Measurements from ENCODE around the gene ZDHHC7.

The ZDHHC7 gene

DNA sequence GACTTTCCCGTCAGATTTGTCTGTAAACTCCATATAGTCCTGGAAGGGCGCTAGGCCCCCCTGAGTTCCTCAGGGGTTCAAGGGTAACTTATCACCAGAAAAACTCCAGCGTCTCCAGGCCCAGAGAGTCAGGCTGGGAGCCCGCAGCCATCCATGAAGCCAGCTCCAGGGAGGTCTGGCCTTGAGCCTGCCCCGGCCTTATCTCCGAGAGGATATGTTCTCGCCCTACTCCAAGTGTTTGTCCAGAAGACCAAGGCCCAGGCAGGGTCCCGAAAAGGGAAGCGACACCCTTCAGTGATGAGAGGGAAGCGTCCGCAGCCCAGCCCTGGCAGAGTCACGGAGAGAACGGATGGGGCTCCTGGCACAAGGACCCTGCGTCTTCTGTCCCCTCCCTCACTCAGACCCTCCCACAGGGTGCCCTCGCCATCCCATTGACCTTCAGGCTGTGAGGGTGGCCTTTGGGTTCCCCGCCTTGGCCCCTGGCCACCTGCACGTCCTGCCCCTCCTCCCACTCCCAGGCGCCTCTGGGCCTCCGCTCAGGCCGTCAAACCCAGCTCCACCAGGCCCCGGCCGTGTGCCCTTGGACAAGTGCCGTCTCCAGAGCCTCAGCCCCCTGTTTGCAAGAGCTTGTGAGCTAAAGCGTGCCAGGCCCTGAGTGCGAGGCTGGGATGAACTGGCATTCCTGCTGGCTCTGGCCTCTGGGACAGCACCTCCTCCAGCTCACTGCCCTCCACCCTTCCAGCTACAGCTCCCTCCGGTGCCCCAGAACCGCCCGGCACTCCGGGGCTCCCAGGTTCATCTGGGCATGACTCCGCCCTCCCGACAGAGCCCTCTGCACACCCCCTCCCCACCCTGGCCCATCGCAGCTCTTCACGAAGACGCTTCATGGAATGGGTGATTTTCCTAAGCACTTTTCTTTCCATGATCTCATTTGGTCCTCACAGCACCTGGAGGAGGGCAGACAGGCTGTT, 83.4 kb downstream of the ZDHHC7 start:
- Histone ChIP-seq H3K23ac (ENCODE audit: low read length) (no peak overlapping the region), H2BK120ac (ENCODE audit: insufficient read depth, low read length, poor library complexity) (peak overlapping the region; percentile 2), H3K18ac (ENCODE audit: low read length) (no peak overlapping the region), H4K91ac (ENCODE audit: low read depth, low read length) (peak overlapping the region; percentile 36), H3K36me3 (ENCODE audit: control insufficient read depth in 1 of 2, insufficient read depth in 2 of 2, low read length in 2 of 2) (no peaks in the 10 kb centered on the region), H3K4me1 (ENCODE audit: control insufficient read depth in 1 of 2, insufficient read depth in 2 of 2, low read length in 2 of 2) (peaks cover 17 to 23% of the 10 kb centered on the region in 2 experiments), H3K27me3 (ENCODE audit: insufficient read depth, low read length) (no peaks in the 10 kb centered on the region), H4K8ac (ENCODE audit: low read depth, low read length) (peak overlapping the region; percentile 39), H3K79me2 (ENCODE audit: control insufficient read depth, insufficient read depth, low read length, poor library complexity) (no peaks in the 10 kb centered on the region), H2AK5ac (ENCODE audit: low read length) (peak overlapping the region; percentile 46), H4K12ac (ENCODE audit: low read depth, low read length) (no peak overlapping the region), H3K9me3 (ENCODE audit: insufficient read depth, low read depth, low read length) (no peaks in the 10 kb centered on the region), H2AFZ (ENCODE audit: insufficient read depth, low read length, poor library complexity) (no peak overlapping the region), H3K27ac (ENCODE audit: low read depth, low read length) (no peak overlapping the region), H3K4ac (ENCODE audit: low read depth, low read length) (no peak overlapping the region), H3K4me3 (ENCODE audit: low read depth, low read length) (no peak overlapping the region), H3K4me2 (ENCODE audit: low read length) (no peak overlapping the region), H3K79me1 (ENCODE audit: low read length) (peaks cover 22% of the 10 kb centered on the region), H2BK12ac (ENCODE audit: low read length) (peak overlapping the region; percentile 16), H3K9ac (ENCODE audit: low read length) (no peak overlapping the region), H2BK5ac (ENCODE audit: low read depth, low read length, poor library complexity) (no peak overlapping the region), H3K14ac (ENCODE audit: low read length) (peak overlapping the region; percentile 12)
- WGBS (ENCODE audit: extremely low coverage, insufficient coverage, insufficient read length), result no CpG with 5 or more reads among the region's 34 CpGs
- DNase-seq, result no peak

DNA sequence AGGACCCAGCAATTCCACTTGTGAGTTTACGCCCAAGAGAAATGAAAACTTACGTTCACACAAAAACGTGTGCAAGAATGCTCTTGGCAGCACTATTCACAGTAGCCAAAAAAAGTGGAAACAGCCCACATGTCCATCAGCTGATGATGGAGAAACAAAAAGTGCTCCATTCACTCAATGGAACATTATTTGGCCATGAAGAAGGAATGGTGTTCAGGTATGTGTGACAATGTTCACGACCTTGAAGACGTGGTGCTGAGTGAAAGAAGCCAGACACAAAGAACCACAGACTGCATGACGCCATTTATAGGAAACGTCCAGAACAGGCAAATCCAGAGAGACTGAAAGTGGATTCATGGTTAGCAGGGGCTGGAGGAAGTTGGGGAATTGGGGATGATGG, 84.9 kb downstream of the ZDHHC7 start:
- Histone ChIP-seq H3K79me2 (ENCODE audit: control insufficient read depth, insufficient read depth, low read length, poor library complexity) (no peaks in the 10 kb centered on the region), H2AK5ac (ENCODE audit: low read length) (no peak overlapping the region), H3K4me2 (ENCODE audit: low read length) (no peak overlapping the region), H3K36me3 (ENCODE audit: control insufficient read depth in 1 of 2, insufficient read depth in 2 of 2, low read length in 2 of 2) (no peaks in the 10 kb centered on the region), H3K4ac (ENCODE audit: low read depth, low read length) (no peak overlapping the region), H3K14ac (ENCODE audit: low read length) (no peak overlapping the region), H4K91ac (ENCODE audit: low read depth, low read length) (no peak overlapping the region), H3K9me3 (ENCODE audit: insufficient read depth, low read depth, low read length) (no peaks in the 10 kb centered on the region), H3K27ac (ENCODE audit: low read depth, low read length) (no peak overlapping the region), H2BK5ac (ENCODE audit: low read depth, low read length, poor library complexity) (no peak overlapping the region), H2BK120ac (ENCODE audit: insufficient read depth, low read length, poor library complexity) (no peak overlapping the region), H3K9ac (ENCODE audit: low read length) (no peak overlapping the region), H3K79me1 (ENCODE audit: low read length) (peaks cover 31% of the 10 kb centered on the region), H2BK12ac (ENCODE audit: low read length) (no peak overlapping the region), H3K4me3 (ENCODE audit: low read depth, low read length) (no peak overlapping the region), H3K18ac (ENCODE audit: low read length) (no peak overlapping the region), H4K12ac (ENCODE audit: low read depth, low read length) (no peak overlapping the region), H3K4me1 (ENCODE audit: control insufficient read depth in 1 of 2, insufficient read depth in 2 of 2, low read length in 2 of 2) (peaks cover 24 to 29% of the 10 kb centered on the region in 2 experiments), H3K23ac (ENCODE audit: low read length) (no peak overlapping the region), H2AFZ (ENCODE audit: insufficient read depth, low read length, poor library complexity) (no peak overlapping the region), H4K8ac (ENCODE audit: low read depth, low read length) (no peak overlapping the region), H3K27me3 (ENCODE audit: insufficient read depth, low read length) (no peaks in the 10 kb centered on the region)
- DNase-seq, result no peak
- WGBS (ENCODE audit: extremely low coverage, insufficient coverage, insufficient read length), result no CpG with 5 or more reads among the region's 7 CpGs

DNA sequence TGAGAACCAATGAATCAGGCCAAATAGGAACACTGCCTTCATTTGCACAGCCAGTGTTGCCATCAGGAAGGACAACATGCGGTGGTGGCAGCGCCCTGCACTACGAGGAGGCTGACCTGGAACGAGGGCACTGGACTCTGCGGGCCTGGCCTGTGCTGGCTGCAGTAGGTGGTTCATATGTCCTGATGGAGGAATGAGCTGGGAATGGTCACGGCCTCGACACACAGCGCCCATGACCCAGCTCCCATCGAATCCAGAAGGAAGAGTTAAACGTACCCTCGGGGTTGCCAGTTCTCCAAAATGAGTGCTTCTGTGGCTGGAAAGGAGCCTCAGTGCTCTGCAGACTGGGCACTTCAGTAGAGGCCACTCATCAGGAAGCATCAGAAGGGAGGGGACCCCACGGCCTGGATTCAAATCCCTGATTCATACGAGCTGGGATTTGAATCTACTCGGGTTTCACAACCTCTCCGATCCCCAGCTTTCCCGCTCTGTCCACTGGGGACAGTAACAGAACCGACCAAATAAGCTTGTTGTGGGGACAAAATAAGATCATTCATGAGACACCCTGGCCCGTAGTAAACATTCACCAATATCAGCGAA, 85.5 kb downstream of the ZDHHC7 start:
- Histone ChIP-seq H3K9me3 (ENCODE audit: insufficient read depth, low read depth, low read length) (no peaks in the 10 kb centered on the region), H3K4me1 (ENCODE audit: control insufficient read depth in 1 of 2, insufficient read depth in 2 of 2, low read length in 2 of 2) (peaks cover 24 to 29% of the 10 kb centered on the region in 2 experiments), H4K8ac (ENCODE audit: low read depth, low read length) (peak overlapping the region; percentile 18), H2AK5ac (ENCODE audit: low read length) (peak overlapping the region; percentile 26), H3K14ac (ENCODE audit: low read length) (peak overlapping the region; percentile 69), H3K9ac (ENCODE audit: low read length) (no peak overlapping the region), H2BK120ac (ENCODE audit: insufficient read depth, low read length, poor library complexity) (peak overlapping the region; percentile 57), H3K79me2 (ENCODE audit: control insufficient read depth, insufficient read depth, low read length, poor library complexity) (no peaks in the 10 kb centered on the region), H2BK5ac (ENCODE audit: low read depth, low read length, poor library complexity) (peak overlapping the region; percentile 70), H3K18ac (ENCODE audit: low read length) (peak overlapping the region; percentile 26), H2BK12ac (ENCODE audit: low read length) (peak overlapping the region; percentile 70), H3K27me3 (ENCODE audit: insufficient read depth, low read length) (no peaks in the 10 kb centered on the region), H3K27ac (ENCODE audit: low read depth, low read length) (peak overlapping the region; percentile 12), H2AFZ (ENCODE audit: insufficient read depth, low read length, poor library complexity) (no peak overlapping the region), H3K4me2 (ENCODE audit: low read length) (no peak overlapping the region), H3K4me3 (ENCODE audit: low read depth, low read length) (no peak overlapping the region), H3K36me3 (ENCODE audit: control insufficient read depth in 1 of 2, insufficient read depth in 2 of 2, low read length in 2 of 2) (no peaks in the 10 kb centered on the region), H3K4ac (ENCODE audit: low read depth, low read length) (peak overlapping the region; percentile 12), H3K23ac (ENCODE audit: low read length) (no peak overlapping the region), H4K91ac (ENCODE audit: low read depth, low read length) (peak overlapping the region; percentile 80), H4K12ac (ENCODE audit: low read depth, low read length) (no peak overlapping the region), H3K79me1 (ENCODE audit: low read length) (peaks cover 31% of the 10 kb centered on the region)
- no CpG with 5 or more reads among the region's 19 CpGs for WGBS (ENCODE audit: extremely low coverage, insufficient coverage, insufficient read length)
- DNase-seq, result no peak

DNA sequence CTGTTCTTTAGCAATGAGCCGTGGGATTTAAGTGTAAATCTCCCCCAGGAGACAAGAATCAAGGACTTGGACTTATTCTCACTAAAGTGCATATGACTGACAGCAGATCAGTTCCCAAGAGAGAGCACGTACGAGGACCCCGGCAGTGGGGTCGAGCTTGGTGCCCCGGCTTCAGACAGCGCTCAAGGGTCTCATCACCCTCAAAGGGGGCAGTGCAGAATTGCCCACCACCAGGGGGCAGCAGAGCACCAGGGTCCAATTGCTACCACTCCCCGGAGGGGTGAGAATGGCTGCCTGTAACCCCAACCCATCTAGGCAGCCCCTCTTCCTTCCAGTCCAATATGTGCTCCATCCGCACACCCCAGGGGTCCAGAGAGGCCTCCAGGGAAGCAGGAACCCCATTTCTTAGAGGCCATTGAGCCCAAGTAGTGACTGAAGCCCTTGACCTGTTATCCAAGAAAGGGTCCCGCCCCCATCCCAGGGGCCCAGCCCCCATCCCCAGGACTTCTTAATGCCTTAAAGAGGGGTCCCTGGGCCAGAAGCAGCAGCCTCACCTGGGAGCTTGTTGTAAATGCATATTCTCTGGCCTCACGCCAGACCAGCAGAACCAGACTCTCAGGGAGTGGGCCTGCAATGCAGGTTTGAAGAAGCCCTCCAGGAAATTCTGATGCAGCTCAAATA, 86.1 kb downstream of the ZDHHC7 start:
- peak overlapping the region; percentile 69 for H3K14ac ChIP-seq (ENCODE audit: low read length)
- no peaks in the 10 kb centered on the region for H3K79me2 ChIP-seq (ENCODE audit: control insufficient read depth, insufficient read depth, low read length, poor library complexity)
- peak overlapping the region; percentile 48 for H2AK5ac ChIP-seq (ENCODE audit: low read length)
- peak overlapping the region; percentile 33 for H3K4ac ChIP-seq (ENCODE audit: low read depth, low read length)
- H3K4me2 ChIP-seq (ENCODE audit: low read length), result no peak overlapping the region
- peaks cover 24 to 29% of the 10 kb centered on the region in 2 experiments for H3K4me1 ChIP-seq (ENCODE audit: control insufficient read depth in 1 of 2, insufficient read depth in 2 of 2, low read length in 2 of 2)
- H3K4me3 ChIP-seq (ENCODE audit: low read depth, low read length), result no peak overlapping the region
- H2AFZ ChIP-seq (ENCODE audit: insufficient read depth, low read length, poor library complexity), result no peak overlapping the region
- peak overlapping the region; percentile 80 for H4K91ac ChIP-seq (ENCODE audit: low read depth, low read length)
- peaks cover 33% of the 10 kb centered on the region for H3K79me1 ChIP-seq (ENCODE audit: low read length)
- no peaks in the 10 kb centered on the region for H3K36me3 ChIP-seq (ENCODE audit: control insufficient read depth in 1 of 2, insufficient read depth in 2 of 2, low read length in 2 of 2)
- H2BK12ac ChIP-seq (ENCODE audit: low read length), result peak overlapping the region; percentile 53
- H3K9me3 ChIP-seq (ENCODE audit: insufficient read depth, low read depth, low read length), result no peaks in the 10 kb centered on the region
- no peaks in the 10 kb centered on the region for H3K27me3 ChIP-seq (ENCODE audit: insufficient read depth, low read length)
- peak overlapping the region; percentile 57 for H2BK120ac ChIP-seq (ENCODE audit: insufficient read depth, low read length, poor library complexity)
- peak overlapping the region; percentile 70 for H2BK5ac ChIP-seq (ENCODE audit: low read depth, low read length, poor library complexity)
- H4K8ac ChIP-seq (ENCODE audit: low read depth, low read length), result peak overlapping the region; percentile 18
- H4K12ac ChIP-seq (ENCODE audit: low read depth, low read length), result no peak overlapping the region
- DNase-seq, result peak; percentile 23 to 83
- no CpG with 5 or more reads among the region's 11 CpGs for WGBS (ENCODE audit: extremely low coverage, insufficient coverage, insufficient read length)
- H3K18ac ChIP-seq (ENCODE audit: low read length), result peak overlapping the region; percentile 26
- no peak overlapping the region for H3K9ac ChIP-seq (ENCODE audit: low read length)
- H3K23ac ChIP-seq (ENCODE audit: low read length), result no peak overlapping the region
- peak overlapping the region; percentile 12 for H3K27ac ChIP-seq (ENCODE audit: low read depth, low read length)
